OCI-LY3 (cell line): ENCODE data around the gene STX16.

ENCODE experiments used
- EZH2phosphoT487 ChIP-seq: fragments of 200-600 bp; shearing (Covaris generic); IDR thresholded peaks from 2 replicates; pipeline ENCODE4 v1.6.1; 2018; ENCODE audit warnings: antibody characterized with exemption, mixed run types, low read depth
- TF ChIP-seq, protein P1 (sequence below): fragments of 200-600, 300-600 bp; sonication (generic); IDR thresholded peaks from 2 replicates; pipeline ENCODE4 v1.5.1; 2014; ENCODE audit warnings: antibody characterized with exemption, low read length, low read depth

DNA sequence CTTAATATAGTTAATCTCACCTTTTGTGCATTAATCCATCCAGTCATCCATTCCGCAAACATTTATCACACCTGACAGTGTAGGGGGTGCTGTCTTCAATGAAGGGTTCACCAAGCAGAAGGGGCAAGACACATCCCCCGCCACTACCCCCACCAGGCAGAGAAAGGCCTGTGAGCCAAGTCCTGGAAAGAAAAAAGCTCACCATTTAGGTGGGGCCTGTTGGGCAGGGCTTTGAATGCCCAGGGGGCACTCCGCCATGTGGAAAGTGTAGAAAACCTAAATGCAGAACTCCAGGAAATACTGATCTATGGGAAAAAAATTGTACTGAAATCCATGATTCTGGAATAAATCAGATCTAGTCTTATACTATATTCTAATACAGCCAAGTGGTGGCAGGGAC is 4.8 kb upstream of the STX16 start:
- TF ChIP-seq, protein P1, sequence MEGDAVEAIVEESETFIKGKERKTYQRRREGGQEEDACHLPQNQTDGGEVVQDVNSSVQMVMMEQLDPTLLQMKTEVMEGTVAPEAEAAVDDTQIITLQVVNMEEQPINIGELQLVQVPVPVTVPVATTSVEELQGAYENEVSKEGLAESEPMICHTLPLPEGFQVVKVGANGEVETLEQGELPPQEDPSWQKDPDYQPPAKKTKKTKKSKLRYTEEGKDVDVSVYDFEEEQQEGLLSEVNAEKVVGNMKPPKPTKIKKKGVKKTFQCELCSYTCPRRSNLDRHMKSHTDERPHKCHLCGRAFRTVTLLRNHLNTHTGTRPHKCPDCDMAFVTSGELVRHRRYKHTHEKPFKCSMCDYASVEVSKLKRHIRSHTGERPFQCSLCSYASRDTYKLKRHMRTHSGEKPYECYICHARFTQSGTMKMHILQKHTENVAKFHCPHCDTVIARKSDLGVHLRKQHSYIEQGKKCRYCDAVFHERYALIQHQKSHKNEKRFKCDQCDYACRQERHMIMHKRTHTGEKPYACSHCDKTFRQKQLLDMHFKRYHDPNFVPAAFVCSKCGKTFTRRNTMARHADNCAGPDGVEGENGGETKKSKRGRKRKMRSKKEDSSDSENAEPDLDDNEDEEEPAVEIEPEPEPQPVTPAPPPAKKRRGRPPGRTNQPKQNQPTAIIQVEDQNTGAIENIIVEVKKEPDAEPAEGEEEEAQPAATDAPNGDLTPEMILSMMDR = no peak
- TF ChIP-seq EZH2phosphoT487 = no peak
